Liver (tissue), 3 donors: Measurements from ENCODE around the gene CHMP3.

Source experiments
- EGR1 ChIP-seq, 2 donors: IDR thresholded peaks; 2 replicates each; pipeline ENCODE4 v1.6.1; 2016 to 2018; ENCODE audit warnings: antibody characterized with exemption in 2 of 2, low read depth in 2 of 2
- HNF4A ChIP-seq, 2 donors: conservative IDR thresholded peaks; 2 replicates each; pipeline ENCODE4 v1.6.1; 2016; ENCODE audit warnings: antibody characterized with exemption in 2 of 2, mild to moderate bottlenecking in 2 of 2
- JUND ChIP-seq, 2 donors: IDR thresholded peaks; 2 replicates each; pipeline ENCODE4 v1.6.1; 2016; ENCODE audit warnings: antibody characterized with exemption in 2 of 2
- RAD21 ChIP-seq, 2 donors: IDR thresholded peaks; 2 replicates each; pipeline ENCODE4 v1.6.1; 2016; ENCODE audit warnings: antibody characterized with exemption in 2 of 2, mild to moderate bottlenecking in 2 of 2
- RXRA ChIP-seq, 2 donors: IDR thresholded peaks; 2 replicates each; pipeline ENCODE4 v1.6.1; 2017 to 2018; ENCODE audit warnings: antibody characterized with exemption in 2 of 2, mild to moderate bottlenecking in 1 of 2
- SP1 ChIP-seq: IDR thresholded peaks from 2 replicates; pipeline ENCODE4 v1.6.1; 2018; ENCODE audit warnings: antibody characterized with exemption, mild to moderate bottlenecking
- TAF1 ChIP-seq: conservative IDR thresholded peaks from 2 replicates; pipeline ENCODE4 v1.6.1; 2016; ENCODE audit warnings: antibody characterized with exemption, mild to moderate bottlenecking
- YY1 ChIP-seq: IDR thresholded peaks from 2 replicates; pipeline ENCODE4 v1.6.1; 2016; ENCODE audit warnings: antibody characterized with exemption, mild to moderate bottlenecking
- TF ChIP-seq, protein P1 (sequence below): fragments of 150-350 bp; IDR thresholded peaks from 2 replicates; pipeline ENCODE4 v1.5.1; 2017; ENCODE audit warnings: improper control_type of control experiment, low read depth, low read length; ENCODE audit not compliant: missing input control
- TF ChIP-seq, protein P2 (sequence below): IDR thresholded peaks from 2 replicates; pipeline ENCODE4 v1.6.1; 2016; ENCODE audit warnings: antibody characterized with exemption
- TF ChIP-seq, protein P3 (sequence below): IDR thresholded peaks from 2 replicates; pipeline ENCODE4 v1.6.1; 2016; ENCODE audit warnings: antibody characterized with exemption
- TF ChIP-seq, protein P4 (sequence below): IDR thresholded peaks from 2 replicates; pipeline ENCODE4 v1.6.1; 2016; ENCODE audit warnings: antibody characterized with exemption, mild to moderate bottlenecking
- TF ChIP-seq, protein P5 (sequence below): IDR thresholded peaks from 2 replicates; pipeline ENCODE4 v1.6.1; 2016; ENCODE audit warnings: antibody characterized with exemption
- donor health status: healthy.
- donor health status: healthy.

DNA sequence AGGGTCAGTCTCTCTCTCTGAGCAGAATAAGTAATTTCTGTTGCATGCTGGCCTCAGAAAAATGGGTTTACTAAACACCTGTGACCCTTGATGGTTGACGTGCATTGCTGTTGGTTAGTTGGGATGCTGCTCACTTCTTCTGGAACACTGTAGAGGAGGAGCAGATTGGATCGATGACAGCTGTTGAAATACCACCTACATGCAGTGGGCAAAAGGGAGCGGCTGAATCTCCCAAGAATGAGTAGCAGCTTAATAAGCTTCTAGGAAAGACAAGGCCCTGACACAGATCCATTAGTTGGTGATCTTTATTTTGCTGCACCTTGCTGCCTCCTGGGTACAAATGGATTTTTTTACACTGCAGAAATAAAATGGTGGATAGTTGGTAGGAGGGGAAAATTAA is 78.9 kb downstream of the CHMP3 start:
- TF ChIP-seq, protein P1, sequence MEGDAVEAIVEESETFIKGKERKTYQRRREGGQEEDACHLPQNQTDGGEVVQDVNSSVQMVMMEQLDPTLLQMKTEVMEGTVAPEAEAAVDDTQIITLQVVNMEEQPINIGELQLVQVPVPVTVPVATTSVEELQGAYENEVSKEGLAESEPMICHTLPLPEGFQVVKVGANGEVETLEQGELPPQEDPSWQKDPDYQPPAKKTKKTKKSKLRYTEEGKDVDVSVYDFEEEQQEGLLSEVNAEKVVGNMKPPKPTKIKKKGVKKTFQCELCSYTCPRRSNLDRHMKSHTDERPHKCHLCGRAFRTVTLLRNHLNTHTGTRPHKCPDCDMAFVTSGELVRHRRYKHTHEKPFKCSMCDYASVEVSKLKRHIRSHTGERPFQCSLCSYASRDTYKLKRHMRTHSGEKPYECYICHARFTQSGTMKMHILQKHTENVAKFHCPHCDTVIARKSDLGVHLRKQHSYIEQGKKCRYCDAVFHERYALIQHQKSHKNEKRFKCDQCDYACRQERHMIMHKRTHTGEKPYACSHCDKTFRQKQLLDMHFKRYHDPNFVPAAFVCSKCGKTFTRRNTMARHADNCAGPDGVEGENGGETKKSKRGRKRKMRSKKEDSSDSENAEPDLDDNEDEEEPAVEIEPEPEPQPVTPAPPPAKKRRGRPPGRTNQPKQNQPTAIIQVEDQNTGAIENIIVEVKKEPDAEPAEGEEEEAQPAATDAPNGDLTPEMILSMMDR = no peak
- TF ChIP-seq HNF4A (conservative IDR thresholded peaks at IDR 0.05) = no peak
- no peak for TF ChIP-seq EGR1 (IDR thresholded peaks at IDR 0.05; ENCODE audit: low read depth in 2 of 2)
- no peak for TF ChIP-seq RXRA (IDR thresholded peaks at IDR 0.05)
- no peak for TF ChIP-seq RAD21 (IDR thresholded peaks at IDR 0.05)
- TF ChIP-seq, protein P2, sequence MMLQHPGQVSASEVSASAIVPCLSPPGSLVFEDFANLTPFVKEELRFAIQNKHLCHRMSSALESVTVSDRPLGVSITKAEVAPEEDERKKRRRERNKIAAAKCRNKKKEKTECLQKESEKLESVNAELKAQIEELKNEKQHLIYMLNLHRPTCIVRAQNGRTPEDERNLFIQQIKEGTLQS = no peak
- TF ChIP-seq, protein P3, sequence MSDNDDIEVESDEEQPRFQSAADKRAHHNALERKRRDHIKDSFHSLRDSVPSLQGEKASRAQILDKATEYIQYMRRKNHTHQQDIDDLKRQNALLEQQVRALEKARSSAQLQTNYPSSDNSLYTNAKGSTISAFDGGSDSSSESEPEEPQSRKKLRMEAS = no peak
- no peak for TF ChIP-seq YY1
- TF ChIP-seq JUND (IDR thresholded peaks at IDR 0.05) = no peak
- no peak for TF ChIP-seq SP1
- TF ChIP-seq, protein P4, sequence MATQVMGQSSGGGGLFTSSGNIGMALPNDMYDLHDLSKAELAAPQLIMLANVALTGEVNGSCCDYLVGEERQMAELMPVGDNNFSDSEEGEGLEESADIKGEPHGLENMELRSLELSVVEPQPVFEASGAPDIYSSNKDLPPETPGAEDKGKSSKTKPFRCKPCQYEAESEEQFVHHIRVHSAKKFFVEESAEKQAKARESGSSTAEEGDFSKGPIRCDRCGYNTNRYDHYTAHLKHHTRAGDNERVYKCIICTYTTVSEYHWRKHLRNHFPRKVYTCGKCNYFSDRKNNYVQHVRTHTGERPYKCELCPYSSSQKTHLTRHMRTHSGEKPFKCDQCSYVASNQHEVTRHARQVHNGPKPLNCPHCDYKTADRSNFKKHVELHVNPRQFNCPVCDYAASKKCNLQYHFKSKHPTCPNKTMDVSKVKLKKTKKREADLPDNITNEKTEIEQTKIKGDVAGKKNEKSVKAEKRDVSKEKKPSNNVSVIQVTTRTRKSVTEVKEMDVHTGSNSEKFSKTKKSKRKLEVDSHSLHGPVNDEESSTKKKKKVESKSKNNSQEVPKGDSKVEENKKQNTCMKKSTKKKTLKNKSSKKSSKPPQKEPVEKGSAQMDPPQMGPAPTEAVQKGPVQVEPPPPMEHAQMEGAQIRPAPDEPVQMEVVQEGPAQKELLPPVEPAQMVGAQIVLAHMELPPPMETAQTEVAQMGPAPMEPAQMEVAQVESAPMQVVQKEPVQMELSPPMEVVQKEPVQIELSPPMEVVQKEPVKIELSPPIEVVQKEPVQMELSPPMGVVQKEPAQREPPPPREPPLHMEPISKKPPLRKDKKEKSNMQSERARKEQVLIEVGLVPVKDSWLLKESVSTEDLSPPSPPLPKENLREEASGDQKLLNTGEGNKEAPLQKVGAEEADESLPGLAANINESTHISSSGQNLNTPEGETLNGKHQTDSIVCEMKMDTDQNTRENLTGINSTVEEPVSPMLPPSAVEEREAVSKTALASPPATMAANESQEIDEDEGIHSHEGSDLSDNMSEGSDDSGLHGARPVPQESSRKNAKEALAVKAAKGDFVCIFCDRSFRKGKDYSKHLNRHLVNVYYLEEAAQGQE = no peak
- no peak for TF ChIP-seq TAF1
- TF ChIP-seq, protein P5, sequence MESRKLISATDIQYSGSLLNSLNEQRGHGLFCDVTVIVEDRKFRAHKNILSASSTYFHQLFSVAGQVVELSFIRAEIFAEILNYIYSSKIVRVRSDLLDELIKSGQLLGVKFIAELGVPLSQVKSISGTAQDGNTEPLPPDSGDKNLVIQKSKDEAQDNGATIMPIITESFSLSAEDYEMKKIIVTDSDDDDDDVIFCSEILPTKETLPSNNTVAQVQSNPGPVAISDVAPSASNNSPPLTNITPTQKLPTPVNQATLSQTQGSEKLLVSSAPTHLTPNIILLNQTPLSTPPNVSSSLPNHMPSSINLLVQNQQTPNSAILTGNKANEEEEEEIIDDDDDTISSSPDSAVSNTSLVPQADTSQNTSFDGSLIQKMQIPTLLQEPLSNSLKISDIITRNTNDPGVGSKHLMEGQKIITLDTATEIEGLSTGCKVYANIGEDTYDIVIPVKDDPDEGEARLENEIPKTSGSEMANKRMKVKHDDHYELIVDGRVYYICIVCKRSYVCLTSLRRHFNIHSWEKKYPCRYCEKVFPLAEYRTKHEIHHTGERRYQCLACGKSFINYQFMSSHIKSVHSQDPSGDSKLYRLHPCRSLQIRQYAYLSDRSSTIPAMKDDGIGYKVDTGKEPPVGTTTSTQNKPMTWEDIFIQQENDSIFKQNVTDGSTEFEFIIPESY = no peak
